Parathyroid adenoma (tissue), 2 donors: ENCODE data around the gene SARDH.

Experiments used
- H2AFZ ChIP-seq: fragments of 300-600 bp; sonication (generic); one replicate; pipeline ENCODE4 v1.7.0; 2017; ENCODE audit warnings: antibody characterized with exemption, mild to moderate bottlenecking
- H3K27ac ChIP-seq: fragments of 300-600 bp; sonication (generic); one replicate; pipeline ENCODE4 v1.7.0; 2017
- H3K27me3 ChIP-seq: fragments of 300-600 bp; sonication (generic); one replicate; pipeline ENCODE4 v1.7.0; 2017; ENCODE audit warnings: low read length; ENCODE audit not compliant: control insufficient read depth, insufficient read depth
- H3K36me3 ChIP-seq: fragments of 300-600 bp; sonication (generic); one replicate; pipeline ENCODE4 v1.7.0; 2017; ENCODE audit warnings: low read length; ENCODE audit not compliant: control insufficient read depth, insufficient read depth
- H3K4me1 ChIP-seq: fragments of 300-600 bp; sonication (generic); one replicate; pipeline ENCODE4 v1.7.0; 2017; ENCODE audit warnings: control low read depth
- H3K4me2 ChIP-seq: fragments of 300-600 bp; sonication (generic); one replicate; pipeline ENCODE4 v1.7.0; 2017; ENCODE audit warnings: low read length
- H3K4me3 ChIP-seq: fragments of 300-600 bp; sonication (generic); one replicate; pipeline ENCODE4 v1.7.0; 2017; ENCODE audit warnings: low read depth, low read length
- H3K79me2 ChIP-seq: fragments of 300-600 bp; sonication (generic); one replicate; pipeline ENCODE4 v1.7.0; 2017; ENCODE audit warnings: control low read depth
- H3K9ac ChIP-seq: fragments of 300-600 bp; sonication (generic); one replicate; pipeline ENCODE4 v1.7.0; 2017; ENCODE audit warnings: mild to moderate bottlenecking
- H3K9me3 ChIP-seq: fragments of 300-600 bp; sonication (generic); one replicate; pipeline ENCODE4 v1.7.0; 2017; ENCODE audit warnings: low read length; ENCODE audit not compliant: control insufficient read depth
- CTCF ChIP-seq: fragments of 300-600 bp; sonication (generic); IDR thresholded peaks from one replicate; pipeline ENCODE4 v1.7.0; 2017; ENCODE audit warnings: antibody characterized with exemption, mild to moderate bottlenecking
- donor health status: primary hyperparathyroidism.

The SARDH gene

GRCh38 chr9:133734590-133735414 lies 3.4 kb downstream of the SARDH start:
- Histone ChIP-seq H2AFZ (no peak overlapping the region), H3K27ac (no peak overlapping the region), H3K36me3 (no peaks in the 10 kb centered on the region), H3K79me2 (no peaks in the 10 kb centered on the region), H3K27me3 (no peaks in the 10 kb centered on the region), H3K4me2 (no peak overlapping the region), H3K4me1 (no peaks in the 10 kb centered on the region), H3K4me3 (no peak overlapping the region), H3K9me3 (no peaks in the 10 kb centered on the region), H3K9ac (no peak overlapping the region)
- TF ChIP-seq CTCF, result no peak

GRCh38 chr9:133733796-133734533 lies 4.2 kb downstream of the SARDH start:
- TF ChIP-seq CTCF, result no peak
- no peak overlapping the region for H3K4me3 ChIP-seq

GRCh38 chr9:133733421-133733795 lies 4.7 kb downstream of the SARDH start:
- H3K4me2 ChIP-seq, result no peak overlapping the region
- no peak overlapping the region for H3K27ac ChIP-seq
- H3K4me1 ChIP-seq, result no peaks in the 10 kb centered on the region
- no peak for TF ChIP-seq CTCF
- H3K79me2 ChIP-seq, result no peaks in the 10 kb centered on the region
- no peak overlapping the region for H3K4me3 ChIP-seq
- H3K9ac ChIP-seq, result no peak overlapping the region
- no peaks in the 10 kb centered on the region for H3K36me3 ChIP-seq
- H3K27me3 ChIP-seq, result no peaks in the 10 kb centered on the region
- H3K9me3 ChIP-seq, result no peaks in the 10 kb centered on the region
- H2AFZ ChIP-seq, result no peak overlapping the region

More at GRCh38 chr9:133733796-133734533, 4.2 kb downstream of the SARDH start:
- no peak overlapping the region for H3K9ac ChIP-seq
- no peak overlapping the region for H3K27ac ChIP-seq
- H3K79me2 ChIP-seq, result no peaks in the 10 kb centered on the region
- no peak overlapping the region for H3K4me2 ChIP-seq
- no peaks in the 10 kb centered on the region for H3K4me1 ChIP-seq
- no peak overlapping the region for H2AFZ ChIP-seq
- no peaks in the 10 kb centered on the region for H3K36me3 ChIP-seq
- no peaks in the 10 kb centered on the region for H3K27me3 ChIP-seq
- no peaks in the 10 kb centered on the region for H3K9me3 ChIP-seq

GRCh38 chr9:133732639-133733408 lies 5.3 kb downstream of the SARDH start:
- Histone ChIP-seq H3K79me2 (no peaks in the 10 kb centered on the region), H3K4me3 (no peak overlapping the region), H3K9ac (no peak overlapping the region), H3K36me3 (no peaks in the 10 kb centered on the region), H3K4me1 (no peaks in the 10 kb centered on the region), H3K27me3 (no peaks in the 10 kb centered on the region), H3K4me2 (no peak overlapping the region), H3K27ac (no peak overlapping the region), H3K9me3 (no peaks in the 10 kb centered on the region), H2AFZ (no peak overlapping the region)
- TF ChIP-seq CTCF, result no peak
